ENCODE measurements around the gene OSTM1.

- no peak for TF ChIP-seq CTCF (conservative IDR thresholded peaks at IDR 0.05; ENCODE audit: low read depth in 2 of 2)
- no peak for TF ChIP-seq POLR2AphosphoS5 (IDR thresholded peaks at IDR 0.05; ENCODE audit: low read depth)
- TF ChIP-seq EZH2phosphoT487 (IDR thresholded peaks at IDR 0.05; ENCODE audit: unreplicated experiment): peak; percentile 94
- peak; percentile 100 for TF ChIP-seq EZH2 (IDR thresholded peaks at IDR 0.05; ENCODE audit: low read depth, unreplicated experiment)
- TF ChIP-seq ZNF331 (CRISPR knock-in tag; IDR thresholded peaks at IDR 0.05; ENCODE audit: low read depth): no peak
- no peak for TF ChIP-seq REST (IDR thresholded peaks at IDR 0.05; ENCODE audit: unreplicated experiment)
- no peak for TF ChIP-seq ETS1 (IDR thresholded peaks at IDR 0.05)
- no peak for TF ChIP-seq CREB1 (CRISPR knock-in tag; IDR thresholded peaks at IDR 0.05; ENCODE audit: low read depth)
- TF ChIP-seq JUNB (IDR thresholded peaks at IDR 0.05; ENCODE audit: unreplicated experiment): no peak
- TF ChIP-seq NANOG (IDR thresholded peaks at IDR 0.05; ENCODE audit: borderline replicate concordance): no peak
- TF ChIP-seq STAT1 (IDR thresholded peaks at IDR 0.05; ENCODE audit: unreplicated experiment): no peak
These were observed 44.5 kb upstream of the OSTM1 start for GRCh38 chr6:108118810-108119768.

Measured in GM23338 (cell line).